ENCODE measurements around the gene XKRX. TPM values are rescaled to one million over a fixed set of nuclear protein-coding genes. Genes with fewer than 3 reads are reported as not detected.
A peak's percentile ranks its signal among the peaks of the same experiment; 100 is the strongest.

The XKRX gene
- total RNA-seq, 1 donor from 2014 or later = not detected

GRCh38 chrX:100883654-100884053 lies 45.1 kb downstream of the XKRX start:
- H3K9me3 ChIP-seq (ENCODE audit: insufficient read depth, low read depth, low read length) = no peaks in the 10 kb centered on the region
- no peaks in the 10 kb centered on the region for H3K79me2 ChIP-seq (ENCODE audit: insufficient read depth, low read length)
- H3K4me3 ChIP-seq (ENCODE audit: insufficient read depth, low read depth, low read length) = no peak overlapping the region
- H4K20me1 ChIP-seq (ENCODE audit: insufficient read depth, low read length) = no peaks in the 10 kb centered on the region
- DNase-seq (ENCODE audit: low read depth) = no peak
- H2AFZ ChIP-seq (ENCODE audit: low read depth, low read length) = no peak overlapping the region
- no peaks in the 10 kb centered on the region for H3K27me3 ChIP-seq (ENCODE audit: insufficient read depth, low read length)
- Mint-ChIP-seq H3K36me3 (ENCODE audit: low read depth, unreplicated experiment) (no peaks in the 10 kb centered on the region), H3K4me1 (ENCODE audit: low read depth, unreplicated experiment) (peaks cover 4% of the 10 kb centered on the region), H3K4me3 (ENCODE audit: unreplicated experiment) (no peak overlapping the region), H3K27me3 (ENCODE audit: low read depth, unreplicated experiment) (no peaks in the 10 kb centered on the region), H3K27ac (ENCODE audit: unreplicated experiment) (no peak overlapping the region), H3K9me3 (ENCODE audit: unreplicated experiment) (no peaks in the 10 kb centered on the region)
- H3K27ac ChIP-seq (ENCODE audit: low read depth, low read length) = no peak overlapping the region
- H3K9ac ChIP-seq (ENCODE audit: low read length) = no peak overlapping the region
- H3K36me3 ChIP-seq (ENCODE audit: insufficient read depth, low read length) = no peaks in the 10 kb centered on the region
- no peak overlapping the region for H3K4me2 ChIP-seq (ENCODE audit: low read length)
- TF ChIP-seq EZH2 (IDR thresholded peaks at IDR 0.05; ENCODE audit: insufficient read depth, low read length) = no peak
- TF ChIP-seq CTCF (IDR thresholded peaks at IDR 0.05; ENCODE audit: insufficient read depth, low read depth, low read length) = no peak
- no peak for FAIRE-seq
- H3K4me1 ChIP-seq (ENCODE audit: insufficient read depth, low read length) = no peaks in the 10 kb centered on the region

GRCh38 chrX:100880368-100880767 lies 48.3 kb downstream of the XKRX start:
- no peak overlapping the region for H3K4me3 ChIP-seq (ENCODE audit: insufficient read depth, low read depth, low read length)
- no peaks in the 10 kb centered on the region for H3K36me3 Mint-ChIP-seq (ENCODE audit: low read depth, unreplicated experiment)
- no peaks in the 10 kb centered on the region for H3K4me1 ChIP-seq (ENCODE audit: insufficient read depth, low read length)
- no peak overlapping the region for H3K4me3 Mint-ChIP-seq (ENCODE audit: unreplicated experiment)
- H3K27ac Mint-ChIP-seq (ENCODE audit: unreplicated experiment) = no peak overlapping the region
- DNase-seq (ENCODE audit: low read depth) (no peak), FAIRE-seq (no peak)
- no peak overlapping the region for H3K4me2 ChIP-seq (ENCODE audit: low read length)
- H3K4me1 Mint-ChIP-seq (ENCODE audit: low read depth, unreplicated experiment) = peaks cover 4% of the 10 kb centered on the region
- no peaks in the 10 kb centered on the region for H3K9me3 Mint-ChIP-seq (ENCODE audit: unreplicated experiment)
- H2AFZ ChIP-seq (ENCODE audit: low read depth, low read length) = no peak overlapping the region
- H4K20me1 ChIP-seq (ENCODE audit: insufficient read depth, low read length) = no peaks in the 10 kb centered on the region
- H3K79me2 ChIP-seq (ENCODE audit: insufficient read depth, low read length) = no peaks in the 10 kb centered on the region
- no peak overlapping the region for H3K27ac ChIP-seq (ENCODE audit: low read depth, low read length)
- H3K36me3 ChIP-seq (ENCODE audit: insufficient read depth, low read length) = no peaks in the 10 kb centered on the region
- H3K9me3 ChIP-seq (ENCODE audit: insufficient read depth, low read depth, low read length) = no peaks in the 10 kb centered on the region
- TF ChIP-seq CTCF (IDR thresholded peaks at IDR 0.05; ENCODE audit: insufficient read depth, low read depth, low read length) (no peak), EZH2 (IDR thresholded peaks at IDR 0.05; ENCODE audit: insufficient read depth, low read length) (no peak)
- H3K9ac ChIP-seq (ENCODE audit: low read length) = no peak overlapping the region
- no peaks in the 10 kb centered on the region for H3K27me3 Mint-ChIP-seq (ENCODE audit: low read depth, unreplicated experiment)
- H3K27me3 ChIP-seq (ENCODE audit: insufficient read depth, low read length) = no peaks in the 10 kb centered on the region

GRCh38 chrX:100874325-100874724 lies 54.4 kb downstream of the XKRX start, which contains the start of gene NOX1:
NOX1 (minus strand) TSS chrX:100874359; CDS start chrX:100874139, 220 bp downstream.
- no peaks in the 10 kb centered on the region for H3K36me3 Mint-ChIP-seq (ENCODE audit: low read depth, unreplicated experiment)
- H3K27me3 ChIP-seq (ENCODE audit: insufficient read depth, low read length) = no peaks in the 10 kb centered on the region
- TF ChIP-seq EZH2 (IDR thresholded peaks at IDR 0.05; ENCODE audit: insufficient read depth, low read length) = no peak
- no peak for TF ChIP-seq CTCF (IDR thresholded peaks at IDR 0.05; ENCODE audit: insufficient read depth, low read depth, low read length)
- no peak within 1 kb of the TSS for H3K9ac ChIP-seq (ENCODE audit: low read length)
- H3K27ac ChIP-seq (ENCODE audit: low read depth, low read length) = no peak within 1 kb of the TSS
- FAIRE-seq = peak; percentile 80
- H4K20me1 ChIP-seq (ENCODE audit: insufficient read depth, low read length) = no peaks in the 10 kb centered on the region
- no peak for DNase-seq (ENCODE audit: low read depth)
- no peak within 1 kb of the TSS for H3K4me3 ChIP-seq (ENCODE audit: insufficient read depth, low read depth, low read length)
- no peaks in the 10 kb centered on the region for H3K9me3 ChIP-seq (ENCODE audit: insufficient read depth, low read depth, low read length)
- H3K9me3 Mint-ChIP-seq (ENCODE audit: unreplicated experiment) = no peaks in the 10 kb centered on the region
- no peak within 1 kb of the TSS for H3K27ac Mint-ChIP-seq (ENCODE audit: unreplicated experiment)
- no peak within 1 kb of the TSS for H2AFZ ChIP-seq (ENCODE audit: low read depth, low read length)
- H3K27me3 Mint-ChIP-seq (ENCODE audit: low read depth, unreplicated experiment) = no peaks in the 10 kb centered on the region
- H3K79me2 ChIP-seq (ENCODE audit: insufficient read depth, low read length) = no peaks in the 10 kb centered on the region
- H3K4me2 ChIP-seq (ENCODE audit: low read length) = no peak within 1 kb of the TSS
- H3K4me1 ChIP-seq (ENCODE audit: insufficient read depth, low read length) = no peaks in the 10 kb centered on the region
- H3K4me1 Mint-ChIP-seq (ENCODE audit: low read depth, unreplicated experiment) = peaks cover 6% of the 10 kb centered on the region
- H3K36me3 ChIP-seq (ENCODE audit: insufficient read depth, low read length) = no peaks in the 10 kb centered on the region
- H3K4me3 Mint-ChIP-seq (ENCODE audit: unreplicated experiment) = no peak within 1 kb of the TSS

Data from astrocyte (in vitro differentiated cells and primary cell).